Subcutaneous adipose tissue (tissue), 4 donors: ENCODE results near the gene SNX11. TPM values are rescaled to one million over a fixed set of nuclear protein-coding genes. Genes with fewer than 3 reads are reported as not detected.

Source experiments
- CTCF ChIP-seq: fragments of 450-650 bp; IDR thresholded peaks from one replicate; pipeline ENCODE4 v1.5.1; 2016; ENCODE audit warnings: low read depth, mild to moderate bottlenecking, control low read depth, antibody characterized with exemption, moderate library complexity
- total RNA-seq, 4 donors: library from RNA; depleted of rRNA; stranded (reverse); fragments of >200 nt; gene quantifications; one replicate each; pipeline ENCODE4 v1.1.0, GENCODE V29; 2016

The SNX11 gene
- total RNA-seq, 4 donors from 2014 or later, result 11.9 to 30.9 (median 15.2) TPM

DNA sequence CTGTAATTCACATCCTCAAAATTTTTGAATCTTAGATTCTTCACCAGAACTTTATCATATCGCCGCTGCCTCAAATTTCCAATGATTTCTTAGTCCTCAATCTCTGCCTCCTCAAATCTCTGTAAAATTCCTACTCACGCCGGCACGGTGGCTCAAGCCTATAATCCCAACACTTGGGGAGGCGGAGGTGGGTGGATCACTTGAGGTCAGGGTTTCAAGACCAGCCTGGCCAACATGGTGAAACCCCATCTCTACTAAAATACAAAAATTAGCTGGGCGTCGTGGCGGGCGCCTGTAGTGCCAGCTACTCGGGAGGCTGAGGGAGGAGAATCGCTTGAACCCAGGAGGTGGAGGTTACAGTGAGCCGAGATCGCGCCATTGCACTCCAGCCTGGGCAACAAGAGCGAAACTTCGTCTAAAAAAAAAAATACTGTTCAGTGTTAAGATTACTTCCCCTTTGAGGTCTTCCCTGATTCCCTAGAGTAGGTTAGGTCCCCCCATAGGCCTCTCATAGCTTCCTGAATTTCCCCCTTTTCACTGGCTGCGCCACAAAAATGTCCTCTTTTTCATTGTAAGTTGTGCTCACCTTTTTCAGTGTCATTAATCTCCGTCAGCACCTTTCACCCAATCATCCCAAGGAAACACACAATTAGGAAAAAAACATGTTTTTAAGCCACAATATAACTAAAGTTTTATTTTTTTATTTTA, 5.4 kb upstream of the SNX11 start:
- TF ChIP-seq CTCF, result no peak

DNA sequence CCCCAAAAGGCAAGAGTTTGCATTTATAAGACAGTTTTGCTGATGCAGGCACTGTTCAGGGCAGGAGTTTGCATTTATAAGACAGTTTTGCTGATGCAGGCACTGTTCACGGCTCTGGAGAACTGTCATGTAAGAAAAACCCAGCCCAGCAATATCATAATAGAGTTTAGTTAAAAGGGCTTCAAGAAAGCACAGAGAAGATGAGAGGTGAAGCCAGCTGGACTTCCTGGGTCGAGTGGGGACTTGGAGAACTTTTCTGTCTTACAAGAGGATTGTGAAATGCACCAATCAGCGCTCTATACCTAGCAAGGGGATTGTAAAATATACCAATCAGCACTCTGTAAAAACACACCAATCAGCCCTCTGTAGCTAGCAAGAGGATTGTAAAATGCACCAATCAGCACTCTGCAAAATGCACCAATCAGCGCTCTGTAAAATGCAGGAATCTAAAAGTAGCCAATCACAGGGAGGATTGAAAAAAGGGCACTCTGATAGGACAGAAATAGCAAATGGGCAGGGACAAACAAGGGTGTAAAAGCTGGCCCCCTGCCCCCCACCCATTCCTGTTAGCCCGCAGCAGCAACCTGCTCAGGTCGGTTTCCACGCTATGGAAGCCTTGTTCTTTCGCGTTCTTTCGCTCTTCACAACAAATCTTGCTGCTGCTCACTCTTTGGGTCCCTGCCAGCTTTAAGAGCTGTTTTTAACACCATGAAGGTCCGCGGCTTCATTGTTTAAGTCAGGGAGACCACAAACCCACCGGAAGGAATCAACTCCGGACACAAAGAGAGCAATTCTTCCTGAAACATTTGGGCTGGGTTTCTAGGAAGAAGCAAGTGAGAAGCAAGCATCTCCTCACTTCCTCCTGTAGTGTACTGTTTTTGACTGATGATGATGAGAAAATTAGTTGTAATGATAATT, 4.5 kb upstream of the SNX11 start:
- no peak for TF ChIP-seq CTCF

GRCh38 chr17:48104440-48104839, 3.1 kb upstream of the SNX11 start:
- no peak for TF ChIP-seq CTCF

GRCh38 chr17:48106802-48107136, 797 bp upstream of the SNX11 start:
- TF ChIP-seq CTCF, result no peak

DNA sequence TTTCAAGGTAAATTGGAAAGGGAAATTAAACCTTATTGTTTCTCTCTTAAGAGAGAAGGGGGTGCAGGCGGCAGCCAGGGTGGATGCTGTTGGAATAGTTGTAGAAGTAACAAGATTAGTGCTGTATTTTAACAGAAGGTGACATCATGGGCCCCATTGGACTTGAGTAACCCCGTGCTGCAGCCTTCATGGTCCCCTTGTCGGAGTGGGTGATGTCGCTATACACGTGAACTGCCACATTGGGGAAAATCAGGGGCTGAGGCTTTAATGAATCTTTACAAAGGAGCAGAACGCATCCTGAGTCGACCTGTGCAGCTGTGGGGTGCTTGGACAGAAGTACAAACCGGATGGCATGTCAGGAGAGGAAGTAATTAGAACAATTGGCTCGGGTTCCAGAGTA, 3.2 kb downstream of the SNX11 start:
- no peak for TF ChIP-seq CTCF

DNA sequence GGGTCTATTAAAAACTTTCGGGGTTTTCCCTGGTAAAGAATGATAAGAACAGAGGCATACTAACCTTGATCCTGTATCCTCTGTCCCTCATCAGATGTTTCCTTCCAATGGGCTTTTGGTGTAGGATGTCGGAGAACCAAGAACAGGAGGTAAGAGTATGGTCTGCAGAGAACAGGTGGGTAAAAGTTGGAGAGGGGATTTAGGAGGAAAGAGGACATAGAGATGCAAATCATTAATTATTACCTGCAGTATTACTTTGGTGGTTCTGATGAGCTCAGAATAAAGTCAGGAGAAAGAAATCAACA, 4.3 kb downstream of the SNX11 start:
- TF ChIP-seq CTCF, result no peak

- TF ChIP-seq CTCF, result no peak
These were observed 5.7 kb downstream of the SNX11 start for GRCh38 chr17:48113201-48113676.
